ENCODE measurements around the gene ZMIZ1.

Gene ZMIZ1

DNA sequence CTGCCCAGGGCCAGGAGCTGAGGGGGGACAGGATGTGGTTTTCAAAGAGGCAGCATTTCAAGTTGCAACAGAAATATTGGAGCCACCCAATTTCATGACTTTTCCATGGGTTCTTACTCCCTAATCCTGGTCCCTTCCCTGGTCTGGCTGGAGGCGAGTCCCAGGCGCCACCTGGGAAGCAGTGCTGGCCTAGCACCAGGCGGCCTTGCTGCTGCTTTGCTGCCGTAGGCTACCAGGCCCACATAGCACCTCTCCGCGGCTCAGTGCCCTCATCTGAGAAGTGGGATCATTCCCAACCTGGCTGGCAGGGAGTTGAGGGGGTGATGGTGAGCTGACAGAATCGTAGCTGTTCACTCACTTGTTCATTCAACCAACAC is 33.7 kb downstream of the ZMIZ1 start:
- DNase-seq (ENCODE audit: extremely low read depth, insufficient read length), result no peak
- Histone ChIP-seq H3K36me3 (ENCODE audit: control insufficient read depth, insufficient read depth, low read length) (no peaks in the 10 kb centered on the region), H3K4me3 (replicated peaks; ENCODE audit: low read depth, low read length) (no peak overlapping the region), H3K27me3 (replicated peaks; ENCODE audit: control insufficient read depth, insufficient read depth, low read length) (no peaks in the 10 kb centered on the region)
- TF ChIP-seq, protein P1, sequence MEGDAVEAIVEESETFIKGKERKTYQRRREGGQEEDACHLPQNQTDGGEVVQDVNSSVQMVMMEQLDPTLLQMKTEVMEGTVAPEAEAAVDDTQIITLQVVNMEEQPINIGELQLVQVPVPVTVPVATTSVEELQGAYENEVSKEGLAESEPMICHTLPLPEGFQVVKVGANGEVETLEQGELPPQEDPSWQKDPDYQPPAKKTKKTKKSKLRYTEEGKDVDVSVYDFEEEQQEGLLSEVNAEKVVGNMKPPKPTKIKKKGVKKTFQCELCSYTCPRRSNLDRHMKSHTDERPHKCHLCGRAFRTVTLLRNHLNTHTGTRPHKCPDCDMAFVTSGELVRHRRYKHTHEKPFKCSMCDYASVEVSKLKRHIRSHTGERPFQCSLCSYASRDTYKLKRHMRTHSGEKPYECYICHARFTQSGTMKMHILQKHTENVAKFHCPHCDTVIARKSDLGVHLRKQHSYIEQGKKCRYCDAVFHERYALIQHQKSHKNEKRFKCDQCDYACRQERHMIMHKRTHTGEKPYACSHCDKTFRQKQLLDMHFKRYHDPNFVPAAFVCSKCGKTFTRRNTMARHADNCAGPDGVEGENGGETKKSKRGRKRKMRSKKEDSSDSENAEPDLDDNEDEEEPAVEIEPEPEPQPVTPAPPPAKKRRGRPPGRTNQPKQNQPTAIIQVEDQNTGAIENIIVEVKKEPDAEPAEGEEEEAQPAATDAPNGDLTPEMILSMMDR (IDR thresholded peaks at IDR 0.05; ENCODE audit: insufficient read depth, low read length, poor library complexity, severe bottlenecking), result no peak

DNA sequence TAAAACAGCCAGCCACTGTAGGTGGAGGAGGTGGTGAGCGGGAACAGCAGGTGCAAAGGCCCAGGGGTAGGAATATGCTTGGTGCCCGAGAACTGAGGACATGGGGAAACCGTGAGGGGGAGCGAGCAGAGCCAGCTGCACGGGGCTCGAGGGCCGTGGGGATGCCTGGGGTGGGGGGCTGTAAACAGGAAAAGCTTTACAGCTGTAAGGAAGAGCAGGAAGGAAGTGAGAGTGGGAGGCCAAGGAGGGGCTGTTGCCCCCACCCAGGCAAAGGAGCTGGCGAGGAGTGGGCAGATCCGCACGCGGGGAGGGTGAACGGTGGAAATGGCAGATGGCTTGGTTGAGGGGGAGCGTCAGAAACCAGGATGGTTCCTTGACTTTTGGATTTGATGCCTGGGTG is 34.4 kb downstream of the ZMIZ1 start:
- Histone ChIP-seq H3K4me3 (replicated peaks; ENCODE audit: low read depth, low read length) (no peak overlapping the region), H3K36me3 (ENCODE audit: control insufficient read depth, insufficient read depth, low read length) (no peaks in the 10 kb centered on the region), H3K27me3 (replicated peaks; ENCODE audit: control insufficient read depth, insufficient read depth, low read length) (no peaks in the 10 kb centered on the region)
- TF ChIP-seq, protein P1 (IDR thresholded peaks at IDR 0.05; ENCODE audit: insufficient read depth, low read length, poor library complexity, severe bottlenecking), result no peak
- no peak for DNase-seq (ENCODE audit: extremely low read depth, insufficient read length)

DNA sequence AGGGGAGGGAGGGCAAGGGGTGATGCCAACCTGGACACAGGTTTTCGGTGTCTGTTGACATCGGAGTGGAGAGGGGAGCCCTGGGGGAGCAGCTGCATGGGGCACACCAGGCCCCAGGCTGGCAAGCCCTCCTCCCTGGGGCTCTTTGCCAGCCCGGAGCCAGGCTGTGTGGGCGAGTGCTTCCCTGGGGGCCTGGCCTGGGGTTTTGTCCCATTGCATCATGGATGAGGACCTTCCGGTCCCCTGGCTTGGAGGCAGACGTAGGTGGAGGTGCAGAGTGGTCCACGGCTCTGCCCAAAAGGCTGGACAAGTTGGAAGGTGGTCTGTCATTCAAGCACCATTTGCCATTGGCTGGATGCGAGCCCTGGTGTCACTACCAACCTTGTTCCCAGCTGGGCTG is 34.8 kb downstream of the ZMIZ1 start:
- Histone ChIP-seq H3K36me3 (ENCODE audit: control insufficient read depth, insufficient read depth, low read length) (no peaks in the 10 kb centered on the region), H3K4me3 (replicated peaks; ENCODE audit: low read depth, low read length) (no peak overlapping the region), H3K27me3 (replicated peaks; ENCODE audit: control insufficient read depth, insufficient read depth, low read length) (no peaks in the 10 kb centered on the region)
- DNase-seq (ENCODE audit: extremely low read depth, insufficient read length), result no peak
- TF ChIP-seq, protein P1 (IDR thresholded peaks at IDR 0.05; ENCODE audit: insufficient read depth, low read length, poor library complexity, severe bottlenecking), result no peak

DNA sequence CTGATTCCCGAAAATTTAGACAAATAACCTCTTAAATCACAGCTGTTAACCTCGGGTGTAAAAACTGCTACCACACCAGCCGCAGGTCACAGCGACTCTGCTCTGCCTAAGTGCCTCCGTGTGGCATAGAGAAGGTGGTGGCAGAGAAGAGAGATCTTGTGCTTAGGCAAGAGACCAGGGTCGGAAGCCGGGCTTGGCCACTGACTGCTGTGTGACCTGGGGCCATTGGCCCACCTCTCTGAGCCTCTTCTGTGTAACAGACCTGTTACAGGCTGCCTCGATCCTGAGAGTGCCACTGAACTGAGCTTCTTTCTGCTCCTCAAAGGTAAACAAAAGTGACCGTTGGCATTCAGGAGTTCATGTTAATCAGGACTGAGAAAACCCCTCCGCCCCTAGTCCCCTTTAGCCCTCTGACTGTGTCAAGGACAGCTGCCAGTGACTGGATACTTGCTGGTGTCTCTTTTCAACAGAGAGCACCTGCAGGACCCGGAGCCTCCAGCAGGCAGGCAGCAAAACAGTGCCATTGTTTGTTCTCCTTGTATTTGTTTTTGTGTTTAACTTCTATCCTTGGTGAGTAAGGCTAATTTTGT is 36.5 kb downstream of the ZMIZ1 start:
- DNase-seq (ENCODE audit: extremely low read depth, insufficient read length), result no peak
- no peaks in the 10 kb centered on the region for H3K27me3 ChIP-seq (replicated peaks; ENCODE audit: control insufficient read depth, insufficient read depth, low read length)
- TF ChIP-seq, protein P1 (IDR thresholded peaks at IDR 0.05; ENCODE audit: insufficient read depth, low read length, poor library complexity, severe bottlenecking), result no peak
- no peak overlapping the region for H3K4me3 ChIP-seq (replicated peaks; ENCODE audit: low read depth, low read length)
- no peaks in the 10 kb centered on the region for H3K36me3 ChIP-seq (ENCODE audit: control insufficient read depth, insufficient read depth, low read length)

DNA sequence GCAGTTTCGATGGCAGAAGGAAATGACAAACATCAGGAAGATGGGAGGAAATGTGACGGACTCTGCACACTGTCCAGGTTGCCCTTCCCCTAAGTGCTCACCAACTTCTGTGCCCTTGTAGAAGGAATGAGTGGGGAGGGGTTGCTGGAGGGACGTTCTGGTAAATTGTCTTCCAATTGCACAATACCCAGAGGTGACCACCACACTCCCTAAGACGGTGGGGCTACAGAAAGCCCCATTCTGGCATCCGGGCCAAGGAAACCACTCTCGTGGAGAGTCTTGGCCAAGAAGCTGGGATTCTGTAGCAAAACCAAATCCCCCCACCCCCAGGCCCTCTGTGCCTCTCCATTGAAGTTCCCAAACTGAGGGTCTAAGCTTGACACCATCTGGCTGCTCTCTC is 37.1 kb downstream of the ZMIZ1 start:
- TF ChIP-seq, protein P1 (IDR thresholded peaks at IDR 0.05; ENCODE audit: insufficient read depth, low read length, poor library complexity, severe bottlenecking), result no peak
- H3K27me3 ChIP-seq (replicated peaks; ENCODE audit: control insufficient read depth, insufficient read depth, low read length), result no peaks in the 10 kb centered on the region
- no peak overlapping the region for H3K4me3 ChIP-seq (replicated peaks; ENCODE audit: low read depth, low read length)
- DNase-seq (ENCODE audit: extremely low read depth, insufficient read length), result no peak
- no peaks in the 10 kb centered on the region for H3K36me3 ChIP-seq (ENCODE audit: control insufficient read depth, insufficient read depth, low read length)
